ENCODE measurements around the gene CEP295NL.
"Not testable (repeated sequence)": the region's sequence is repeated elsewhere in the genome, so short reads cannot be mapped to it uniquely, and the experiment has no call there.

The CEP295NL gene

GRCh38 chr17:78884876-78885667, 17.9 kb downstream of the CEP295NL start:
- Histone ChIP-seq H3K79me2 (ENCODE audit: control insufficient read depth, insufficient read depth, low read length, unreplicated experiment) (peaks cover 57% of the 10 kb centered on the region), H3K4me1 (ENCODE audit: control insufficient read depth, insufficient read depth, low read length, unreplicated experiment) (peaks cover 42% of the 10 kb centered on the region), H3K36me3 (ENCODE audit: insufficient read depth, low read length) (no peaks in the 10 kb centered on the region), H3K27ac (ENCODE audit: low read depth, low read length) (peak overlapping the region; percentile 93), H3K4me3 (ENCODE audit: low read depth, low read length) (peak overlapping the region; percentile 52), H2AFZ (ENCODE audit: low read length, unreplicated experiment) (no peak overlapping the region), H3K27me3 (ENCODE audit: insufficient read depth, low read length) (no peaks in the 10 kb centered on the region)

- H3K4me3 ChIP-seq (ENCODE audit: low read depth, low read length), result peak overlapping the region; percentile 52
- H3K79me2 ChIP-seq (ENCODE audit: control insufficient read depth, insufficient read depth, low read length, unreplicated experiment), result peaks cover 56% of the 10 kb centered on the region
- H3K36me3 ChIP-seq (ENCODE audit: insufficient read depth, low read length), result no peaks in the 10 kb centered on the region
- peak overlapping the region; percentile 93 for H3K27ac ChIP-seq (ENCODE audit: low read depth, low read length)
- H3K4me1 ChIP-seq (ENCODE audit: control insufficient read depth, insufficient read depth, low read length, unreplicated experiment), result peaks cover 48% of the 10 kb centered on the region
- H3K27me3 ChIP-seq (ENCODE audit: insufficient read depth, low read length), result no peaks in the 10 kb centered on the region
- no peak overlapping the region for H2AFZ ChIP-seq (ENCODE audit: low read length, unreplicated experiment)
Measured at GRCh38 chr17:78884148-78884825, 18.7 kb downstream of the CEP295NL start.

GRCh38 chr17:78883533-78884131, 19.4 kb downstream of the CEP295NL start:
- peaks cover 57% of the 10 kb centered on the region for H3K79me2 ChIP-seq (ENCODE audit: control insufficient read depth, insufficient read depth, low read length, unreplicated experiment)
- H3K36me3 ChIP-seq (ENCODE audit: insufficient read depth, low read length), result no peaks in the 10 kb centered on the region
- H3K27me3 ChIP-seq (ENCODE audit: insufficient read depth, low read length), result no peaks in the 10 kb centered on the region
- no peak overlapping the region for H2AFZ ChIP-seq (ENCODE audit: low read length, unreplicated experiment)
- peak overlapping the region; percentile 93 for H3K27ac ChIP-seq (ENCODE audit: low read depth, low read length)
- peaks cover 55% of the 10 kb centered on the region for H3K4me1 ChIP-seq (ENCODE audit: control insufficient read depth, insufficient read depth, low read length, unreplicated experiment)
- H3K4me3 ChIP-seq (ENCODE audit: low read depth, low read length), result peak overlapping the region; percentile 52

GRCh38 chr17:78883089-78883532, 19.9 kb downstream of the CEP295NL start:
- Histone ChIP-seq H3K27ac (ENCODE audit: low read depth, low read length) (peak overlapping the region; percentile 93), H3K4me1 (ENCODE audit: control insufficient read depth, insufficient read depth, low read length, unreplicated experiment) (peaks cover 57% of the 10 kb centered on the region), H3K36me3 (ENCODE audit: insufficient read depth, low read length) (no peaks in the 10 kb centered on the region), H3K4me3 (ENCODE audit: low read depth, low read length) (peak overlapping the region; percentile 52), H3K79me2 (ENCODE audit: control insufficient read depth, insufficient read depth, low read length, unreplicated experiment) (peaks cover 56% of the 10 kb centered on the region), H2AFZ (ENCODE audit: low read length, unreplicated experiment) (peak overlapping the region; percentile 7), H3K27me3 (ENCODE audit: insufficient read depth, low read length) (no peaks in the 10 kb centered on the region)

GRCh38 chr17:78882540-78883088, 20.4 kb downstream of the CEP295NL start:
- Histone ChIP-seq H3K27me3 (ENCODE audit: insufficient read depth, low read length) (no peaks in the 10 kb centered on the region), H3K36me3 (ENCODE audit: insufficient read depth, low read length) (no peaks in the 10 kb centered on the region), H3K4me1 (ENCODE audit: control insufficient read depth, insufficient read depth, low read length, unreplicated experiment) (peaks cover 57% of the 10 kb centered on the region), H3K79me2 (ENCODE audit: control insufficient read depth, insufficient read depth, low read length, unreplicated experiment) (peaks cover 57% of the 10 kb centered on the region), H3K27ac (ENCODE audit: low read depth, low read length) (peak overlapping the region; percentile 93), H3K4me3 (ENCODE audit: low read depth, low read length) (peak overlapping the region; percentile 52; the same call in 1 of the 2 replicates), H2AFZ (ENCODE audit: low read length, unreplicated experiment) (peak overlapping the region; percentile 7)

GRCh38 chr17:78879635-78880186, 23.3 kb downstream of the CEP295NL start:
- Histone ChIP-seq H3K4me3 (ENCODE audit: low read depth, low read length) (peak overlapping the region; percentile 57; the same call in 1 of the 2 replicates), H3K4me1 (ENCODE audit: control insufficient read depth, insufficient read depth, low read length, unreplicated experiment) (peaks cover 49% of the 10 kb centered on the region), H3K27ac (ENCODE audit: low read depth, low read length) (peak overlapping the region; percentile 84), H2AFZ (ENCODE audit: low read length, unreplicated experiment) (peak overlapping the region; percentile 39), H3K27me3 (ENCODE audit: insufficient read depth, low read length) (no peaks in the 10 kb centered on the region), H3K36me3 (ENCODE audit: insufficient read depth, low read length) (no peaks in the 10 kb centered on the region), H3K79me2 (ENCODE audit: control insufficient read depth, insufficient read depth, low read length, unreplicated experiment) (peaks cover 50% of the 10 kb centered on the region)

- H2AFZ ChIP-seq (ENCODE audit: low read length, unreplicated experiment), result no peak overlapping the region
- H3K27ac ChIP-seq (ENCODE audit: low read depth, low read length), result peak overlapping the region; percentile 84
- H3K4me3 ChIP-seq (ENCODE audit: low read depth, low read length), result peak overlapping the region; percentile 57; the same call in 1 of the 2 replicates
- no peaks in the 10 kb centered on the region for H3K27me3 ChIP-seq (ENCODE audit: insufficient read depth, low read length)
- peaks cover 42% of the 10 kb centered on the region for H3K4me1 ChIP-seq (ENCODE audit: control insufficient read depth, insufficient read depth, low read length, unreplicated experiment)
- peaks cover 52% of the 10 kb centered on the region for H3K79me2 ChIP-seq (ENCODE audit: control insufficient read depth, insufficient read depth, low read length, unreplicated experiment)
- no peaks in the 10 kb centered on the region for H3K36me3 ChIP-seq (ENCODE audit: insufficient read depth, low read length)
Measured at GRCh38 chr17:78878871-78879527, 24.0 kb downstream of the CEP295NL start.

GRCh38 chr17:78878261-78878660, 24.7 kb downstream of the CEP295NL start:
- Histone ChIP-seq H3K36me3 (ENCODE audit: insufficient read depth, low read length) (no peaks in the 10 kb centered on the region), H3K27me3 (ENCODE audit: insufficient read depth, low read length) (no peaks in the 10 kb centered on the region), H3K79me2 (ENCODE audit: control insufficient read depth, insufficient read depth, low read length, unreplicated experiment) (peaks cover 53% of the 10 kb centered on the region), H2AFZ (ENCODE audit: low read length, unreplicated experiment) (no peak overlapping the region), H3K27ac (ENCODE audit: low read depth, low read length) (no peak overlapping the region), H3K4me1 (ENCODE audit: control insufficient read depth, insufficient read depth, low read length, unreplicated experiment) (peaks cover 44% of the 10 kb centered on the region), H3K4me3 (ENCODE audit: low read depth, low read length) (no peak overlapping the region)

- not testable (repeated sequence) for H3K4me3 ChIP-seq (ENCODE audit: low read depth, low read length); H3K36me3 ChIP-seq (ENCODE audit: insufficient read depth, low read length); H2AFZ ChIP-seq (ENCODE audit: low read length, unreplicated experiment); H3K27ac ChIP-seq (ENCODE audit: low read depth, low read length); H3K27me3 ChIP-seq (ENCODE audit: insufficient read depth, low read length)
- peaks cover 32% of the 10 kb centered on the region for H3K4me1 ChIP-seq (ENCODE audit: control insufficient read depth, insufficient read depth, low read length, unreplicated experiment)
- peaks cover 49% of the 10 kb centered on the region for H3K79me2 ChIP-seq (ENCODE audit: control insufficient read depth, insufficient read depth, low read length, unreplicated experiment)
Measured at GRCh38 chr17:78876954-78877517, 26.0 kb downstream of the CEP295NL start.
